ENCODE results near the gene CNIH2. TPM values are rescaled to one million over a fixed set of nuclear protein-coding genes. Genes with fewer than 3 reads are reported as not detected.

Gene CNIH2
- total and polyA plus RNA-seq, 2 of the 13 experiments (the other 11 are each of a cell fraction or from before 2014, with no cell fraction given) = 0.60 to 0.69 TPM

DNA sequence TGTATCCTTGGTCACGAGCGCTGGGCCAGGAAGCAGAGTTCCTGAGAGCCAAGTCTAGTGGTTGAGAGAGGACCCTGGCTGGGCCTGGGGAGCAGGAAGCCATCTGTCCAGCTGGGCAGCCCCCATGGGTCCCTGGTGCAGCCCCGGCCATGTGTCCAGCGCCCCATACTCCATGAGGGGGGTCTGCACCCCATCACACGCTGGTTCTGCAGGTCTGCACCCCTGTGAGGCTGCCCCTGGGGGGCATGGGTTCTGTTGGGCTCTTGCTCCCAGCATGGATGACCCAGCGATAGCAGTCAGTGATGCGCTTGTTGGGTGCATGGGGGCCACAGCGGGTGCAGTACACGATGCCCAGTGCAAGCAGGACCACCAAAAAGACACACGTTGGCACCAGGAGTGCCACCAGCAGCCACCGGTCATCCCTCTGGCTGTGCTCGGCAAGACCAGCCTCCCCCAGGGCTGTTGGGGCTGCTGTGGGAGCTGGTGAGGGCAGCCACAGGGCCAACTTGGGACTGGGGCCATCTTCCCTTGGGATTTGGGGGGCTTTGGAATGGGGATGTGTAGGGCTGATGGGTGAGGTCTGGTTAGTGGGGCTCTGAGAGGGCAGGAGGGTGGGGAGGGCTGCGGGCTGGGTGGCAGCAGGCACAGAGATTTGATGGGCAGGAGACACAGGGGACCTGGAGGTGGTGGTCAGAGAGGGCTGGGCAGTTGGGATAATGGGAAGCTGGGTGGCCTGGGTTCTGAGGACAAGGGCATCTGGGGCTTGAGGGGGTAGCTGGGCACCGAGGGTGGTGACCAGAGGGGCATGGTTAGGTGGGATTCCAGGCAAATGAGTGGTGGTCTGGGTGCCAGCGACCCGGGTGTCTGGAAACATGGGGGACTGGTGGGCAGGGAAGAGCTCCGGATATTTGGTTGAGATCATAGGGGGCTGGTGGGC is 36.9 kb downstream of the CNIH2 start:
- Histone ChIP-seq H3K4me2 (ENCODE audit: low read depth, low read length) (peak overlapping the region; percentile 89), H3K4me1 (ENCODE audit: insufficient read depth, low read length) (peaks cover 59% of the 10 kb centered on the region), H4K20me1 (ENCODE audit: insufficient read depth, low read length) (no peaks in the 10 kb centered on the region), H3K9me3 (ENCODE audit: low read length) (no peaks in the 10 kb centered on the region), H3K27ac (ENCODE audit: extremely low read length, insufficient read depth, low read length) (no peak overlapping the region), H2AFZ (ENCODE audit: low read length) (no peak overlapping the region), H3K9ac (ENCODE audit: insufficient read depth, low read depth, low read length) (no peak overlapping the region), H3K79me2 (ENCODE audit: insufficient read depth, low read length) (no peaks in the 10 kb centered on the region), H3K4me3 (replicated peaks in 1 of 3; ENCODE audit: insufficient read depth in 1 of 3, low read depth in 2 of 3, low read length in 3 of 3) (no peak overlapping the region), H3K36me3 (replicated peaks in 1 of 2; ENCODE audit: control insufficient read depth in 1 of 2, insufficient read depth in 2 of 2, low read length in 2 of 2) (no peaks in the 10 kb centered on the region), H3K27me3 (ENCODE audit: control insufficient read depth in 1 of 2, insufficient read depth in 2 of 2, low read length in 2 of 2) (0 out of 5 replicates have a peak, but pooled peaks cover 0 to 2% of the 10 kb centered on the region in 2 experiments)
- DNase-seq (ENCODE audit: low spot score) = no peak
- ChIA-PET POLR2A (interaction anchor here (1.3 to 4.2 kb wide), 3 partner anchors 15 to 34 kb away, joined by 3 to 35 read pairs (median 28); partner anchors contain the start of gene YIF1A), CTCF (ENCODE audit: low intra/inter-chr PET ratio, low total read pairs) (no interaction called here)
- no peak for ATAC-seq
- intact Hi-C loops (cut with micrococcal nuclease; ENCODE audit: unreplicated experiment) (loop anchor here (10.0 kb wide), 1 partner anchor 70 kb away; no protein-coding TSS in a partner anchor), in situ Hi-C loops (cut with HindIII; ENCODE audit: extremely low pct_ligation_motif_present, low pct_unique_long_range_greater_than_20kb) (no loop called here)
- FAIRE-seq = no peak
- WGBS (ENCODE audit: low lambda C conversion rate) = 79% methylated on average over 8 of the region's 17 CpGs
- no TSS peak for BruUV-seq (replicated peaks)
- no peak for TF ChIP-seq AKAP8 (CRISPR knock-in tag; IDR thresholded peaks at IDR 0.05)
- no peak for TF ChIP-seq CHD4 (IDR thresholded peaks at IDR 0.05; ENCODE audit: borderline replicate concordance, low read length)
- peak; percentile 36 for TF ChIP-seq AGO2 (optimal IDR thresholded peaks at IDR 0.05; ENCODE audit: low read depth, low read length)
- TF ChIP-seq ZNF256 (CRISPR knock-in tag; conservative IDR thresholded peaks at IDR 0.05) = no peak
- TF ChIP-seq PPARG (CRISPR knock-in tag; conservative IDR thresholded peaks at IDR 0.05) = no peak
- no peak for TF ChIP-seq ZNF367 (CRISPR knock-in tag; IDR thresholded peaks at IDR 0.05; ENCODE audit: borderline replicate concordance)

- intact Hi-C loops (cut with micrococcal nuclease; ENCODE audit: unreplicated experiment) = loop anchor here (10.0 kb wide), 1 partner anchor 69 kb away; no protein-coding TSS in a partner anchor
- Histone ChIP-seq H2AFZ (ENCODE audit: low read length) (no peak overlapping the region), H3K27ac (ENCODE audit: extremely low read length, insufficient read depth, low read length) (no peak overlapping the region), H3K4me2 (ENCODE audit: low read depth, low read length) (no peak overlapping the region), H3K36me3 (replicated peaks in 1 of 2; ENCODE audit: control insufficient read depth in 1 of 2, insufficient read depth in 2 of 2, low read length in 2 of 2) (no peaks in the 10 kb centered on the region), H3K9ac (ENCODE audit: insufficient read depth, low read depth, low read length) (no peak overlapping the region), H3K9me3 (ENCODE audit: low read length) (no peaks in the 10 kb centered on the region), H3K4me1 (ENCODE audit: insufficient read depth, low read length) (peaks cover 52% of the 10 kb centered on the region), H3K27me3 (ENCODE audit: control insufficient read depth in 1 of 2, insufficient read depth in 2 of 2, low read length in 2 of 2) (no peaks in the 10 kb centered on the region), H3K79me2 (ENCODE audit: insufficient read depth, low read length) (no peaks in the 10 kb centered on the region), H3K4me3 (replicated peaks in 1 of 3; ENCODE audit: insufficient read depth in 1 of 3, low read depth in 2 of 3, low read length in 3 of 3) (no peak overlapping the region), H4K20me1 (ENCODE audit: insufficient read depth, low read length) (no peaks in the 10 kb centered on the region)
- TF ChIP-seq BRF2 (CRISPR knock-in tag; IDR thresholded peaks at IDR 0.05) (no peak), ZNF34 (CRISPR knock-in tag; IDR thresholded peaks at IDR 0.05; ENCODE audit: borderline replicate concordance) (no peak), HNRNPH1 (optimal IDR thresholded peaks at IDR 0.05; ENCODE audit: low read depth, low read length) (no peak), ZNF772 (CRISPR knock-in tag; IDR thresholded peaks at IDR 0.05) (no peak), TP53 (CRISPR knock-in tag; conservative IDR thresholded peaks at IDR 0.05) (no peak), ATF7 (IDR thresholded peaks at IDR 0.05) (no peak), ATF7 (CRISPR knock-in tag; IDR thresholded peaks at IDR 0.05) (no peak), ZNF20 (CRISPR knock-in tag; IDR thresholded peaks at IDR 0.05) (no peak), STAG1 (CRISPR knock-in tag; IDR thresholded peaks at IDR 0.05) (no peak), ZNF879 (CRISPR knock-in tag; IDR thresholded peaks at IDR 0.05) (no peak), ZNF549 (CRISPR knock-in tag; IDR thresholded peaks at IDR 0.05) (no peak), CREB1 (IDR thresholded peaks at IDR 0.05) (no peak), CREB1 (CRISPR knock-in tag; IDR thresholded peaks at IDR 0.05) (no peak)
- in situ Hi-C loops (cut with HindIII; ENCODE audit: extremely low pct_ligation_motif_present, low pct_unique_long_range_greater_than_20kb) = no loop called here
- POLR2A ChIA-PET = interaction anchor here (3.7 kb wide), 1 partner anchor 27 kb away, joined by 28 read pairs; the partner anchor contains the start of gene YIF1A
- BruUV-seq (replicated peaks) = no TSS peak
- CTCF ChIA-PET (ENCODE audit: low intra/inter-chr PET ratio, low total read pairs) = no interaction called here
- DNase-seq (ENCODE audit: low spot score) (no peak), FAIRE-seq (no peak), ATAC-seq (no peak)
- 66% methylated on average over 7 of the region's 14 CpGs for WGBS (ENCODE audit: low lambda C conversion rate)
Observed at GRCh38 chr11:66315498-66315885, 37.5 kb downstream of the CNIH2 start.

Data from HepG2 (cell line).